ENCODE results near the gene CATSPERD. TPM values are rescaled to one million over a fixed set of nuclear protein-coding genes. Genes with fewer than 3 reads are reported as not detected.
"Not testable (repeated sequence)": the region's sequence is repeated elsewhere in the genome, so short reads cannot be mapped to it uniquely, and the experiment has no call there.

Gene CATSPERD
- total RNA-seq, 2 donors from 2014 or later, result not detected

DNA sequence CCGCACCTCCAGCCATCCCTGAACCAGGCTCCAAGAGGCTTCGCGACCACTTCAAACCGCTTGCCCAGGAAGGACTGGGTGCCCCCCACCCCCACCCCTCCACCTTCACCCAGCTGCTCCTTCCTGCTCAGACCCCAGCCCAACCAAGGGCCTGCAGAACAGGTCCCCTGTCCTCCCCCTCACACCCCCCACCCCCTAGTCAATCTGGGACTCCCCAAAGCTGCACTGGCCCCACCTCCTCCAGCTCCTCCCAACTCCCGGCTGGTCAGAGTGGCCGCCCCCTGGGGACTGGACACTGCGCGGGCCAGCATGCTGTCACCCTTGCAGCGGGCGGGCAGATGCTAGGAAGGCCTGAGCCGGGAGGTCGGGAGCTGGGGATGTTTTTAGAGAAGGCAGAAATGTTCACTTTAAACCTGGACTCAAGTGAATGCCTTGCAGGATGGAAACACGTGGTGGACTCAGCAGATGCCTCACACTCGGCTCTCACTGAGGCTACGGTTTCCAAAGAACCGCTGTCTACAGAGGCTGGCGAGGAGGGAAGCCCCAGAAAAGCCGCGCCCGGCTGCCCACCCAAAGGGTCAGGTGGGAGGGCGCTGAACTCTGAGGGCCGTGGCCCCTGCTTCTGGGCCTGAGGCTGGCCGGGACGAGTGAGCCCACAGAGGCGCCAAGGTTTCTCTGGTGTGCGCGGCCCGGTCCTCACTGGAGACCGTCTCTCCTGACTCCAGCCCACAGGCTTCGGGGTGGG is 22.4 kb upstream of the CATSPERD start:
- no peak for DNase-seq
- no peak overlapping the region for H3K4me3 Mint-ChIP-seq
- peaks cover 8% of the 10 kb centered on the region for H3K4me1 Mint-ChIP-seq (ENCODE audit: low read depth)
- H3K27ac Mint-ChIP-seq, result no peak overlapping the region
- no peaks in the 10 kb centered on the region for H3K27me3 Mint-ChIP-seq (ENCODE audit: low read depth)
- peak in 1 of 2 donors; percentile 1 for ATAC-seq (replicated peaks in 1 of 2)
- H3K36me3 Mint-ChIP-seq (ENCODE audit: insufficient read depth in 2 of 2), result peaks cover 4 to 16% of the 10 kb centered on the region in 2 donors
- no peaks in the 10 kb centered on the region for H3K9me3 Mint-ChIP-seq

DNA sequence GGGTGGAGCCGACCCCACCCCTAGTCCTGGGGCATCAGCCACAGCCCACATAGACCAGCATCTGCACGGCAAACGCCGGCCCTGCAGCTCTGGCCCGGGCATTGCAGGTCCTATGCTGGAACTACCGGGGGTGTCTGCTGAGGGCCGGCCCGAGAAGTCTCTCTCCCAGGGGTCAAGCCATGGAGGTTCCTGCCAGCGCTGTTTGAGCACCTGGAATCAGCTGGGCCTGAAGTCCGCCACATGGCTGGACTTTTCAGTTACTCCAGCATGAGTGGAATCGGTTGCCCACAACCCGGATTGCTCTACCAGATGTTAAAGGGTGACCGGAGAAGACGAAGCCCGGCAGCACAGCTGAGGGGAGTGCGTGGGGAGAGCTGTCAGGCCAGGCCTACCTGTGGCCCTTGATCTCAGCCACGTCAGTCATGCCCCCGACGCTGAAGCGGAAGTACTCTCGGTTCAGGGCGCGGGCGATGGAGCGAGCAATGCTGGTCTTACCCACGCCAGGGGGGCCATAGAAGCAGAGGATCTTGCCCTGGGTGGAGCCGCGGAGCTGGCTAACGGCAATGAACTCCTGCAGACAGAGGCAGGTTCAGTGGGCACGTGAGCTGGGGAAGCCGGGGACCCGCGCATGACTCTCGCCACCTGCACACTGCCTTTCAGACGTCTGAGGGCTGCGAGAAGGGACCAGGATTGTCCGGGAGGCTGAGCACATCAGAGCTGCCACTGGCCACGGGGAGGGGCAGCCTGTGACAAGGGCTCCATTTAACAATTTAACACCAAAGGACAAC is 21.6 kb upstream of the CATSPERD start:
- DNase-seq, result no peak
- H3K4me3 Mint-ChIP-seq, result no peak overlapping the region
- H3K4me1 Mint-ChIP-seq (ENCODE audit: low read depth), result peaks cover 5% of the 10 kb centered on the region
- no peaks in the 10 kb centered on the region for H3K9me3 Mint-ChIP-seq
- peaks cover 9 to 20% of the 10 kb centered on the region in 2 donors for H3K36me3 Mint-ChIP-seq (ENCODE audit: insufficient read depth in 2 of 2)
- H3K27ac Mint-ChIP-seq, result no peak overlapping the region
- H3K27me3 Mint-ChIP-seq (ENCODE audit: low read depth), result no peaks in the 10 kb centered on the region
- peak in 1 of 2 donors; percentile 1 for ATAC-seq (replicated peaks in 1 of 2)

GRCh38 chr19:5700455-5701092 is 19.9 kb upstream of the CATSPERD start:
- Mint-ChIP-seq H3K9me3 (no peaks in the 10 kb centered on the region), H3K4me1 (ENCODE audit: low read depth) (no peaks in the 10 kb centered on the region), H3K36me3 (ENCODE audit: insufficient read depth in 2 of 2) (peaks cover 5 to 20% of the 10 kb centered on the region in 2 donors), H3K27ac (no peak overlapping the region), H3K4me3 (no peak overlapping the region), H3K27me3 (ENCODE audit: low read depth) (no peaks in the 10 kb centered on the region)
- ATAC-seq (replicated peaks in 1 of 2) (no peak), DNase-seq (no peak)

DNA sequence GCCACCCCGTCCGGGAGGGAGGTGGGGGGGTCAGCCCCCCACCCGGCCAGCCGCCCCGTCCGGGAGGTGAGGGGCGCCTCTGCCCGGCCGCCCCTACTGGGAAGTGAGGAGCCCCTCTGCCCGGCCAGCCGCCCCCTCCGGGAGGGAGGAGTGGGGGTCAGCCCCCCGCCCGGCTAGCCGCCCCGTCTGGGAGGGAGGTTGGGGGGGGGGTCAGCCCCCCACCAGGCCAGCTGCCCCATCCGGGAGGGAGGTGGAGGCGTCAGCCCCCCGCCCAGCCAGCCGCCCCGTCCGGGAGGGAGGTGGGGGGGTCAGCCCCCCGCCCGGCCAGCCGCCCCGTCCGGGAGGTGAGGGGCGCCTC is 18.4 kb upstream of the CATSPERD start:
- not testable (repeated sequence) for H3K9me3 Mint-ChIP-seq; H3K4me1 Mint-ChIP-seq (ENCODE audit: low read depth); DNase-seq; H3K27me3 Mint-ChIP-seq (ENCODE audit: low read depth); H3K27ac Mint-ChIP-seq; ATAC-seq (replicated peaks in 1 of 2); H3K4me3 Mint-ChIP-seq
- peaks cover 5 to 23% of the 10 kb centered on the region in 2 donors for H3K36me3 Mint-ChIP-seq (ENCODE audit: insufficient read depth in 2 of 2)

GRCh38 chr19:5703819-5704818 is 16.3 kb upstream of the CATSPERD start:
- ATAC-seq (replicated peaks in 1 of 2) (peak in 1 of 2 donors; percentile 5), DNase-seq (no peak)
- Mint-ChIP-seq H3K36me3 (ENCODE audit: insufficient read depth in 2 of 2) (peaks cover 5 to 28% of the 10 kb centered on the region in 2 donors), H3K4me3 (no peak overlapping the region), H3K4me1 (ENCODE audit: low read depth) (no peaks in the 10 kb centered on the region), H3K27ac (no peak overlapping the region), H3K9me3 (no peaks in the 10 kb centered on the region), H3K27me3 (ENCODE audit: low read depth) (no peaks in the 10 kb centered on the region)

- Mint-ChIP-seq H3K4me3 (no peak overlapping the region), H3K27me3 (ENCODE audit: low read depth) (no peaks in the 10 kb centered on the region), H3K27ac (no peak overlapping the region), H3K36me3 (ENCODE audit: insufficient read depth in 2 of 2) (peaks cover 5 to 27% of the 10 kb centered on the region in 2 donors), H3K9me3 (no peaks in the 10 kb centered on the region), H3K4me1 (ENCODE audit: low read depth) (no peaks in the 10 kb centered on the region)
- ATAC-seq (replicated peaks in 1 of 2), result no peak
- DNase-seq, result no peak
Measured at GRCh38 chr19:5705552-5705951, 14.9 kb upstream of the CATSPERD start.

DNA sequence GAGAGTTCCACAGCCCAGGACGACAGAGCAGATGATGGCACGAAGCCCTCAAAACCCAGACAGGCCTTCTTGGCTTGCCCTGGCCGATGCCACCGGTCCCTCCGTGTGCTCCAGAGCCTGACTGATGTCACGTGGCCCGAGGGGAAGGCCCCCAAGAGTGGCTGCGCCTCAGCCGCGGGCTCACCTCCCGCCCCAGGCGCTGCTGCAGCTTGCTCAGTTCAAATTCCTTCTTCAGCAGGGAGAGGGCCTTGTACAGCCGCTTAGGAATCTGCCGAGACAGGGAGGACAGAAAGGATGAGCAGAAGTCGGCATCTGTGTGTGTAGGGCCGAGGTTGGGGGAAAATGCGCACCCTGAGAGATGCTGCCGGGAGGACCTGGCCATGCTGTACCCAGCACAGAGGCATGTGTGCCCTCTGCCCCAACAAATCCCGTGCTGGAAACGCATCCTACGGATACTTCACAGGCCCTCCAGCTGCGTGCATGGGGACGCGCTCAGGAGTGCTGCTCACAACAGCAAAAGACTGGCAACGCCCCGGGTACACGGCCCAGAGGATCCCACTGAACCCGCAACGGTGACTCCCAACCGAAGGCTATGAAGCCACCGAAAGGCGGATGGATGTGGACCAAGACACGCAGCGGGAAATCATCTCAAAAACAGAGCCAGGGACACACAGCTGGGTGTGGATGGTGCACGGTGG is 13.4 kb upstream of the CATSPERD start:
- Mint-ChIP-seq H3K9me3 (no peaks in the 10 kb centered on the region), H3K27ac (no peak overlapping the region), H3K27me3 (ENCODE audit: low read depth) (no peaks in the 10 kb centered on the region), H3K4me3 (no peak overlapping the region), H3K36me3 (ENCODE audit: insufficient read depth in 2 of 2) (peaks cover 5 to 20% of the 10 kb centered on the region in 2 donors), H3K4me1 (ENCODE audit: low read depth) (no peaks in the 10 kb centered on the region)
- ATAC-seq (replicated peaks in 1 of 2) (no peak), DNase-seq (no peak)

DNA sequence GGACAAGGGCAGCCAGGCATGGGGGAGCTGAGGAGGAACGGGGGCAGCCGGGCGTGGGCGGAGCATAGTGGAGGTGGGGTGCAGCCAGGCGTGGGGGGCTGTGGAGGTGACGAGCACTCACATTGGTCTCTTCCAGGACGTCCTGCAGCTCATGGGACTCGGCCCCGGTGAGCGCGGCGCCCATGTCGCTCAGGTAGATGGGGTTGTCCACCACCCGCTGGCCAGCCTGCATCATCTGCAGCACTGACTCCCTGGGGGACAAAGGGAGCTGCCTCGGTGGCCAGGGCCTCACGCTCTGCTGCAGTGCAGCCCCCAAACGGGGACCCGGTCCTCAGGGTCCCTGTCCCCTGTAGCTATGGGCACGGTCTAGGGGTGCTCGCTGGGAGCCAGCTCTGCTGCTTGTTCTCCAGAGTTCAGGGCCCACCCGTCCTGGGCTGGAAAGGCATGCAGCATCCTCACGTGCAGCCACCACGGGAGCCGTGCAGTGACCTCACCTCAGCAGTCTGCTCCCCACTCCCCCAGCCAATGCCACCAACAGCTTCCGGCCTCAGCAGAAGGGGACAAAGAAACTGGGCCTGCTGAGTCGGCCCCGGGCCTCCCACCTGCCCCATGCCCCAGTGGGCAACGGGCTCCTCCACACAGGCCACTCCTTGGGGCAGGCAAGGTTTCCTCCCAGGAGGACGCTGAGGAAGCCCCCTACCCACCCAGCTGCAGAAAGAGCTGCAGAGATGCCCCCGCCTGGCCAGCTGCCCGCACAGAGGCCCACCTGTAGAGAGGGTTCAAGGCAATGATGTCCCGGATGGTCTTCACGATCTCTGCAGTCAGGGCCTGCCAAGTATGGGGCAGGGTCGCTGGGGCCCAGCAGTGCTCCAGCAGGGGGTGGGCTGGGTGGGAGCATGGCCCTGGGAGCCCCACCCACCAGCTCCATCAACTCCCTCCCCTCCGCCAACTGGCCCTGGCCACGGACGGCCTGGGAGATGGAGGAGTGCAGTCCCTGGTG is 12.6 kb upstream of the CATSPERD start:
- Mint-ChIP-seq H3K27me3 (ENCODE audit: low read depth) (no peaks in the 10 kb centered on the region), H3K36me3 (ENCODE audit: insufficient read depth in 2 of 2) (peaks cover 7 to 20% of the 10 kb centered on the region in 2 donors), H3K27ac (no peak overlapping the region), H3K4me1 (ENCODE audit: low read depth) (no peaks in the 10 kb centered on the region), H3K9me3 (no peaks in the 10 kb centered on the region), H3K4me3 (no peak overlapping the region)
- ATAC-seq (replicated peaks in 1 of 2), result no peak
- no peak for DNase-seq

- Mint-ChIP-seq H3K4me3 (no peak overlapping the region), H3K27me3 (ENCODE audit: low read depth) (no peaks in the 10 kb centered on the region), H3K4me1 (ENCODE audit: low read depth) (no peaks in the 10 kb centered on the region), H3K36me3 (ENCODE audit: insufficient read depth in 2 of 2) (peaks cover 6 to 18% of the 10 kb centered on the region in 2 donors), H3K9me3 (no peaks in the 10 kb centered on the region), H3K27ac (no peak overlapping the region)
- no peak for DNase-seq
- ATAC-seq (replicated peaks in 1 of 2), result peak in 1 of 2 donors; percentile 10
Measured at GRCh38 chr19:5711025-5711424, 9.4 kb upstream of the CATSPERD start.

DNA sequence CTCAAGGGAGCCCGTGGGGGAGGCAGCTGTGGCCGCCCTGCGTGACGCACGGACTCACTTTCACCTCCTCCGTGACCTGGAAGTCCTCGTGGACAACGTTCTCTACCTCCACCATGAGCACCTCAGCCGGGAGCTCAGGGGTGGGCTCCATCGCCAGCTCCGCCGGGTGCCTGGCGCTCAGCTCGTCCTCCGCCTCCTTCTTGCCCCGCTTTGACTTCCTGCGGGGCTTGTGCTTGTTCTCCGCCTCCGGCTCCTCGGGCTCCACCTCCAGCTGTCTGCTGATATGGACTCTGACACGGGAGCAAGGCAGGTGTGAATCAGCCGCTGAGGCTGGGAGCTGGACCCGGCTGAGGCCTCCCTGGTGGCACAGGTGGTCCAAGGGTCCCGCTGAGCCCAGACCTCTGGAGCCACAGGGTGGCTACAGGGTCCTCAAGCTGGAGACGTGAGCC is 8.7 kb upstream of the CATSPERD start:
- peaks cover 6 to 18% of the 10 kb centered on the region in 2 donors for H3K36me3 Mint-ChIP-seq (ENCODE audit: insufficient read depth in 2 of 2)
- no peak overlapping the region for H3K4me3 Mint-ChIP-seq
- no peak for DNase-seq
- no peaks in the 10 kb centered on the region for H3K9me3 Mint-ChIP-seq
- no peak for ATAC-seq (replicated peaks in 1 of 2)
- H3K27me3 Mint-ChIP-seq (ENCODE audit: low read depth), result no peaks in the 10 kb centered on the region
- H3K27ac Mint-ChIP-seq, result no peak overlapping the region
- H3K4me1 Mint-ChIP-seq (ENCODE audit: low read depth), result peaks cover 5% of the 10 kb centered on the region

DNA sequence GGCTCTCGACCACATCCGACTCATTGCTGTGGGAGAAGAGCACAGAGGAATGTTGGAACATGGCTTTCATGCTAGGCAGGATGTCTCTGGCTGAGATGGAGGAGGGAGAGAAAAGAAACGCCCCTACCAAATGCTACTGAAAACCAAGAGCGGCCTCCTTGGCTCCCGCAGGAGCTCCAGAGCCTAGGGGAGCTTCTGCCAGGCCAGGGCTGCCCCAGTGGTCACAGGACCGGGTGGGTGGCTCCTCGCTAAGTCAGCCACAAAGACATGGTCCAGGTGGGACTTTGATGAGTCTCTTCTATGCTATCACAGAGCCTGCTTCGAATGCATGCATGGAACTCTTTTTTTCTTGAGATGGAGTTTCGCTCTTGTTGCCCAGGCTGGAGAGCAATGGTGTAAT is 7.2 kb upstream of the CATSPERD start:
- DNase-seq (no peak), ATAC-seq (replicated peaks in 1 of 2) (no peak)
- Mint-ChIP-seq H3K4me1 (ENCODE audit: low read depth) (peaks cover 20% of the 10 kb centered on the region), H3K27me3 (ENCODE audit: low read depth) (no peaks in the 10 kb centered on the region), H3K9me3 (no peaks in the 10 kb centered on the region), H3K36me3 (ENCODE audit: insufficient read depth in 2 of 2) (peaks cover 9 to 27% of the 10 kb centered on the region in 2 donors), H3K4me3 (no peak overlapping the region), H3K27ac (no peak overlapping the region)

Data from activated T-cell treated with anti-CD3 and anti-CD28 coated beads, Interleukin-2, amount 50 U/mL, for 72 hours (primary cell).